NCI-H2081 treated with DMSO at 0.1 percent for 48 hours (cell line): ENCODE measurements around the gene KCNK5.

Source experiments
- DNase-seq: peaks from one replicate; lab custom pipeline; 2025; lab: John Stamatoyannopoulos, UW

The KCNK5 gene

DNA sequence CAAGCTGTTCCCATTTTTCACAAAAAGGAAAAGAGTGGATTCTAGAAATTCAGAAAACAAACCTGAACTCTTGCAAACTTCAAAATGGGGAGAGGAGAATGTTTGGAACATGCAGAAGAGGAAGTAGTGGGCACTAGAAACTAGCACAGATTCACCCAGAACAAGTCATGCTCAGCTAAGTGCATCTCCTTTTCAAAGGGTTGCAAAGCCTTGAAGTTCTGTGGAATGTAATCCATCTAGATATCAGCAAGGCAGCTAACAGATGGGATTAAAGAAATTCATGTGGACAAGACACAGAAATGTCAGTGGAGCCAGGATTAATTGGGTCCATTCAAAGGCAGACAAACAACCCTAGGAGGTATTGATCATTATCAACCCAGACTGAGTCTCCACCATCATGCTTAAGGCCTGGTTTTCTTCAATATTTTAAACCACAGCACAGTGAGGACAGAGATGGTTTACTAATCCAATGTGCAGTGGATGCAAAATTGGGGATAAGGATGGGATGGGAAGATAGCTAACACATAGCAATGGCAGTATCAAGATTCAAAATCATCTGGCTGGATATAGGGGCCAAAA lies 31.3 kb downstream of the KCNK5 start:
- DNase-seq, result no peak

DNA sequence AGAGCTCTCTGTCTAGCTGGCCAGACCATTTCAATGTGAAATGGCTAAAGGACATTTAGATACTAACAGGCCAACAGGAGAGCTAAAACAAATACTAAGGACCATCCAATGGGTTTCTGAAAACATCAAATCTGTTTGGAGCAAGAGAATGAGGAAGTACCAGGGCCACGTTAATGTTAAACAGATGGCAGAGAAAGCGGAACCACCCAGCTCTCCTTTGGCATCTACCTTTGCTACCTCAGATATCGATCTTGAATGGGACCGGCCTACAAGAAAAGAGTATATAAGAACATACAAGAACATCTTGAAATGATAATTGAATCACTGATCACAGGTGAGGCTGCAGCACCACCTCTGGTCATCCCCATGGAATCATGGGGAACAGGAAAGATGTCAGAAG lies 31.8 kb downstream of the KCNK5 start:
- no peak for DNase-seq

DNA sequence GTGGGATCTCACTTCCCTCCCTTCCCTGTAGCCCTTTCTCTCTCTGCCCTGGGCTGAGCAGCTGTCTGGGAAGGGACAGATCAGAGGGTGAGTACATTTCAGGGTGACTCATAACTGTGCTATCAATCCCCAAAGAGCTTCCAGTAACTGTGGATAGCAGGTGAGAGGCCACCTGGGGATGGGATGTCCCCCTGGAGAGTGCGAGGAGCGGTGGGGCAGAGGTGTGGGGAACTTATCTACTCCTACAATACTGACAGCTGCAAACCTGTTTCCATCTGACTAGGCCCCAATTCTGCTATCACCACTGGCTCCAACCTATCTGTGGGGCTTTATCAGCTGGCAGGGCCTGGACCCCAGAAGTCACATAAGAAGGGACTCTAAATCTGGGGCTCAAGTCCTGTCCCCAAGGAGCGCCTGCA lies 32.6 kb downstream of the KCNK5 start:
- no peak for DNase-seq

DNA sequence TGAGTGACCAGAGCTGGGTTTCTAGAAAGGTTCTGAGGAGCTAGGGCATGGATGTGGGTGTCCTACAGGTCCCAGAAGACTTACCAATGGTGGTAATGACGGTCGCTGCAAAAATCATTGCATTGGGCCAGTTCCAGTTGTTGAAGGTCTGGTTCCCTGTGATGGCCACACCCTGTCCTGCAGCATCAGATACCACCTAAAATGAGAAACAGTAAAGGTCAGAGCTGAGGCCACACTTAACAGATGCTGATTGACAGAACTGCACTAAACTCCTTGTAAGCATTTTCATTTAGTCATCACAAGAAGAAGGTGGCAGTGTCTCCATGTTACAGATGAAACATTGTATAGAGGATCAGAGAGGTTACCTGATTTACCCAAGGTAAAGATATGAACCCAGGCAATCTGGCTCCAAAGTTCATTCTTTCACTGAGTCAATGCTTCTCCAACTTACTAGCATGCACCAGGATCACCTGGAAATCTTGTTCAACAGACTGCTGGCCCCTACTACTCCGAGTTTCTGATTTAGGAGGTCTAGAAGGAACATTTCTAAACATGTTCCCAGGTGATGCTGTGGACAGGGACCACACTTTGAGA lies 33.4 kb downstream of the KCNK5 start:
- no peak for DNase-seq

DNA sequence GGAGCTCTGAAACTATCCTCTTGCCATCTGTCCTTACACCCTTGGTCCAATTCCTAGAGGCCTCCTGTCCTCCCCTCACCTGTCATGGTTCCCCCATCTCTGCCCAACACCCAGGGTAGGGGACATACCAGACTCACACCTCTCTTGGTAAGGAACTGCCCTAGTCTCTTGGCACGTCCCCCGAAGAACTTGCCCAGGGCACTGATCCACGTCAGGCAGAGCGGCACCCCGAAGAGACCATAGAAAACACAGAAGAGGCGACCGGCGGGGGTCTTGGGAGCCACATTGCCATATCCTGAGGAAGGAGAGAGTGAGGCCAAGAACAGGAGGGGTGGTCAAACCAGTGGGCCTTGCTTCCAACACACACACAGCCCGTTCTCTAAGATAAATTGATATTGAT lies 34.8 kb downstream of the KCNK5 start:
- no peak for DNase-seq

DNA sequence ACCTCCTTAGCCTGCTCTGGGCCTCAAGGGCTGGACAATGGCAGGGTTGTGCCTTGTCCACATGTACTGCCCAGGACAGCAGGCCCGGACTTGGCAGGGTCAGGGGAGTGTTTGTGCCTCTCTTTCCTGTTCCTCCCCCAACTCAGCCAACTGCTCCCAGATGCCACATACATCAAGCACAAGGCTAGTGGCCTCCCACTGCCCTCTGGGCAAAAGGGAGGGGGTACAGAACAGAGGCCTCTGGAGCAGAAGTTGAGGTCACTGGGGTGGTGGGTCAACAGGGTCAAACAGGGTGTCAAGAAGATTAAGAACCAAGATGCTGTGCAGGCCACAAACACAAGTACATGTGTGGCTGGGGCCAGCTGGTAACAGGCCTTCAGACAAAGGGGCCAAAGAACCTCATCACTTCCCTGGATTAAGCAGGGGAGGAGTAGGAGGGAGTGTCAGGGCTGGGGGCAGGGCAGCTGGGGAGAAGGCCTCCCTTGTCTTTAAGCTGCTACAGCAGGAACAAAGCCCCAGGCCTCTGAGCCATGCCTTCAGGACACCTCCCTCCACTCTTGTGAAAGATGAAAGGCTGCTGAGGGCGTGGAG lies 36.0 kb downstream of the KCNK5 start:
- DNase-seq, result no peak

DNA sequence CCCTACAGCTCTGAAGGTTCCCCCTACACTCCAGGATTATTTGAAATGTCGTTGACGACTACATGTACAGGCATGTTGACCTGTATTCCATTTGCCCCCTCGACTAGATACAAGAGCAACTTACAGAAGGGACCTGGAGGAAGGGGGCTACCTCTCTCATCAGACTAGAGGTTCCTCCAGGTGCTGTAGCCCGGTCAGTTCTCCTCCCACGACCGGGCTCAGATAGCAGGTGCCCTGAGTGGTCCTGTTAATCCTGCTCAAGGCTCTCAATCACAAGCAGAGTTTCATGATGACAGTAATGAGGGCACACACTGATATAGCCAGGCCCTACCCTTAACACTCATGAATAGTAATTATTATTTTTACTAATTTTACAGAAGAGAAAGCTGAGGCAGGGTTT lies 36.5 kb downstream of the KCNK5 start:
- no peak for DNase-seq

DNA sequence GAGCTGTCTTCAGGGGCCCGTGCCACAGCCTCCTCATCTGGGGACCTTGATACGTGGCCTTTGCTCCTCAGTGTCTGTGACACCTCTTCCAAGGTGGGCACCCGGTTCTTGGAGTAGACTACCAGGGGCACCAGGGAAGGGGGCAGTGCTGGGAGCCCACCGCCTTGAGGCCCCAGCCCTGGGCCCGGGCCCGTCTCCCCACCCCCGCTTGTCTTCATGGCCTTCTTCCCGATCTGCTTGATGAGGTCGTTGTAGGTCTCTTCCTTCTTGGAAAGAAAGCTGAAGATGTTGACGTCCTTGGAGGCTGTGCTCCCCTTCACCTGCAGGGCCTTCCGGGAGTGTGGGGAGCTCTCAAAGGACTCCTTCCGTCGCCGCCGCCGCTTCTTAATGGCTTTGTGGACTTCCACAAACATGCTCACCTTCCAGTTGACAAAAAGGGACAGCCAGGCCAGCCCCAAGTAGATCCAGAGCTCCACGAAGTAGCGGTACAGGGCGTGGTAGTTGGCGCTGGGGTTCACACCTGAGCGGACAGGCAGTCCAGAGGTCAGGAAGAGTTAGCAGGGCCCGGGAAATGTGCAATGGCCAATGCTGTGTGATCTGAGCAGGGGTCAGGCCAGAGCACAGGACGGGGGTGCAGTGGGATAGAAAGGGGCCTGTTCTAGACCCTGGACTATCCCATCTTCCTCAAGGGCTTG lies 37.9 kb downstream of the KCNK5 start:
- DNase-seq, result no peak

DNA sequence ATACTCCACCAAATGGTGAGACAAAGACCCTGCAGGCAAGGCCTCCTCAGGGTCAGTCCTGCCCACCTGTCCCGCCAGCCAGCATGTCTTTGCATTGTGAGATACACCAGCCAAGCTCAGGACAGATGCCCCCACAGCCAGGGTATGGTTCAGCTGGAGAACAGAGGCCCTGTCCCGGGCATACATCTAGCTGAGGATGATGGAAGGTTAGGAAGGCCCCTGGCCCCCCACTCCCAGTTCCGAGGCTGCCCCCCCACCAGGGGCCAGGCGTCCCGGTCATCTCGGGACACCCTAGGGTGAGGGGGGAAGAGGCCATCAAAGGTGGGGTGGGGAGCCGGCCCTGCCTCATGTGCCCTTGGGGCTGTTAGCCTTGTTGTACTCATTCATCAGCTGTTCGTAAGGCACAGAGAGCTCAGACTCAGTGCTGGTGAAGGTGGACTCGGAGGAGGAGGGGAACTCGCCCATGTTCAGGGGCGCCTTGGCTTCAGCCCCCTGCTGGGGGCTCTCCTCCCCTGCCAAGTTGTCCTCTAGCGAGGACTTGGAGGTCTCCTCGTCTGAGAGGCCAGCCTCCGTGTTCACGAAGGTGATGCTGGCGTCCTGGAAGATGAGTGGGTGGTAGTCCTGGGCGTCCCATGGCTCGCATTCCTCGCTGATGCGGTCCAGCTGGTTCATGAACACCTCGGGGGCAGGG lies 38.6 kb downstream of the KCNK5 start:
- DNase-seq, result no peak

DNA sequence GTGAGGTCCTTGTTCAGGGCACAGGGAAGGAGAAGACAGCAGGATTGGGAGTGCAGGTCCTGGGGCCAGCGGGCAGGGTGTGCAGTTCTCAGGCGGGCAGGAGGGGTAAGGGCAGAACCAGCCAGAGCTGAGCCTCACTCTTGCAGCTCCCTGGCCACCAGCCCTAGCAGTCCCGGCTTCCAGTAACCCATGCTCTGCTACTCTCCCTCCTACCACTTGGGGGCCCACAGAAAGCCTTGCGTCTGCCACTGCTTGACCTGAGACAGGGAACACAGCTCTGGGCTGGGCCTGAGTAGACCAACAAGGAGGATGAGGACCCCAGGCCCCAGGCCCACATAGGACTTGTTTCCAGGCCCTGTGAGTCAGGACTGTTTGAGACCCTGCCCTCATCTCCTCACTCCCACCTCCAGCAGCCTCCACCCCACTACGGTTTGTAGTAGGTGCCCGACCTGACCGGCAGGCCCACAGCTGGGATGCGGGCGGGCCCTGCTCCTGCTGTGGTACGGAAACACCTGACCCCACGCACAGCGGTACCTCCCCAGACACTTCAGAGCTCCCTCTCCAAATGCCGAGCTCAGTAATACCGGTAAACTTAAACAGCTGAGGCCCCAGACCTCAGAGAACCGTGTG lies 39.2 kb downstream of the KCNK5 start:
- DNase-seq, result no peak

DNA sequence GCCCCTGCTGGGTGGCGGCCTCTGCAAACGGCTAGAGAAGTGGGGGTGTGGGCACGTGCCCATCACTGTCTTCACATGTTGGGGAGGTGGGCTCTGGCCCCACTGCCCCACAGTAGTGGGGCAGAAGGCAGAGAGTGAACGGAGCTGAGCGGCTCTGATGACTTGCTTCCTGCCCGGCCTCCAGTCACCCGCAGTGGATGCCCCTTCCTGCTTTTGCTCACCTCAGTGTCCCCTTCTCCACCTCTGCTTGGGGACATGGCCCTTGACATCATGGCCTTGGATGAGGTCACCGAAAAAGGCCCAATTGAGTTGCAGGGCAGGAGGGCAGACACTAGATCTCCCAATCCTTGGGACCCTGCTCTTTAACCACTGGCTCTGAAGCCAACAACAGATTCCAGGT lies 40.1 kb downstream of the KCNK5 start:
- no peak for DNase-seq

DNA sequence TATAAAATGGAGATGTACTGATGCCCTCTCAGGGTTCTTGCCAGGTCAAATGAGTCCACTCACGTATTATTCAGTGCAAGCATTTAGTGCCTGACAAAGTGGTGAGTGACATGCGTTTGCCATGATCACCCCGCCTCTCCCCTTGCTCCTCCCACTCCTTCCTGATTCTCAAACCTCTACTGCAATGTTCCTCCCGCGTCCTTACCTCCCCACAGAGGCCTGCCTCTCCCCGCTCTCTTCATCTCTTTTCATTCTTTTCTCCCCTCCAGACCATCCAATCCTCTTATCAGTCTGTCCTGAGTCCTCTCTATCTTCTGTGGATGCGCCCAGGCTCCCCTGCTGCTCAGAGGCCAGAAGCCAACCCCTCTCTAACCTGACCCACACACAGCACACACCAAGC lies 40.7 kb downstream of the KCNK5 start:
- DNase-seq, result no peak

DNA sequence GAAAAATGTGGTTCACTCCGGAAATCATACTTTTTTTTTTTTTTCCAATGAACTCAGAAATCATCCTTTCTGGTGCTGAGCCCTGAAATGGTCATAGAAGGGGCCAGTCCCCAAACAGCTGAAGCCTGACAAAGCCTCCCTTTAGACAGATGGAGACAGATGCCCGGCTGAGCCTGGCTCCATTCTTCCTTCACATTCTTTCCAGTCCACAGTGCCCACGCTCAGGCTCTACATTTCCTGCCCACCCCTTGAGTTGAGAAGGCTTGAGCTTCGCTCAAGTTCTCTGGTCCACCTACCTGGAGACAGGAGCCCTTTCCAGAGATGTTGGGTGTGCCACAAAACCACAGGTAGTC lies 41.2 kb downstream of the KCNK5 start:
- no peak for DNase-seq

DNA sequence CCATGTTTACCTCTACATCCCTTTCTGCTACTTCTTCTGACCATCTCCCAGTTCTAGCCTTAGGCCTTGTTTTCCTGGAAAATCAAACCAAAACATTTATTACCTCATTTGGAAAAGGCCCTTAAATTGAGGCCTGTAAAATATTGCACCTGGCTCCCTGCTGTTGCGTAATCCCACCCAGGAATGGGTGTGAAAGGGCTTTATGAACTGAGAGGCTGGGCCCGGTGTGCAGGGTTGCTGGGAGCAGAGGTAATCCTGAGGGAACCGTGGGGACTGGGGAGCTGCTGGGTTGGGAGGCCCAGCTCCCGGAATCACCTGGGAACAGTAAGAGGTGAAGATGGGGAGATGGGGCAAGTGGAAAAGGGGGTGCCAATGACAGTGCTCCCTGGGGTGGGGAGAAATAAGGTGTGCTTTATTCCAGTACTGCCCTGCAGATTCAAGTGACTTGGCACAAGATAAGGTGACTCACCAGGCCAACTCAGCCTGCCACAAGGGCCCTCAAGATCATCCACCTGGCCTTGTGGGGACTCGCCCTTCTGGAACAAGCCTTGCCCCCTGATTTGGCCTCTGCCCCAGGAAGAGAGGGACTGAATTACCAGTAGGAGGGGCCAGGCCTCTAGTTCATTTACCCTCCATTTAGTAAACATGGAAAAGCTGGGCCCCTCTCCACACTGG lies 44.2 kb downstream of the KCNK5 start:
- DNase-seq, result no peak

DNA sequence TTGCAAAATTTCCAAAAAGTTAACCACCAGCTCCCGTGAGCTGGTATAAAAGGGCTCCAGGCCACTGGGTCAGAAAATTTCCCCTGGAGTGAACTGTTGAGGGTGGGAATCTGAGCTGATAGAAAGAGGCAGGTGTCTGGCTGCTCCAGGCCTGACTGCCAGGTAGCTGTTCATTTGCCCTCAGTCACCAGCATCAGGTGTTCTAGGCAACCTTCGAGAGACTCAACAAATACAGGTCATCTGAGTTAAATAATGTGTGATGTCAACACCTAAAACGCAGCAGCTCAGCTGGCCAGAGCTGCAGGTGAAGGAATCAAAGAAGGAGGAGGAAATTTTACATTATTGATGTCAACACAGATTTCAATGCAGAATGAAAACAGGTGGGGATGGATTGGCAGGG lies 46.7 kb downstream of the KCNK5 start:
- no peak for DNase-seq

DNA sequence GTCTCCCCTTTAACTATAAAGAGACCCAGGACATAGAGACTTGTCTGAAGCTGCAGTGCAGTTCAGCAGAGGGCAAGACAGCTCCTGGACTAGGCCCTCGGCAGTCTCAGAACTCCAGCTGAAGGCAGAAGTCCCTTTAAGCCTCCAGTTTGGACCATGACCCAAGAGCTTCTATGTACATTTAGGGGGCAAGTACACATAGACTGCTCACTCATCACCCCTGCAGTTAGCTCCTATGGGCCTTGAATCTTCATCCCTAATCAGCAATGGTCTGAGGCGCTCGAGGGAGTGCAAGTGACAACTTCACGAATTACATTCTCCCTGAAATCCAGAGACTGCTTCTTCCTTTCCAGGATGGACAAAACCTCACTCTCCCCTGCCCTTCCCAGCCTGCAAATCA lies 47.4 kb downstream of the KCNK5 start:
- DNase-seq, result no peak

DNA sequence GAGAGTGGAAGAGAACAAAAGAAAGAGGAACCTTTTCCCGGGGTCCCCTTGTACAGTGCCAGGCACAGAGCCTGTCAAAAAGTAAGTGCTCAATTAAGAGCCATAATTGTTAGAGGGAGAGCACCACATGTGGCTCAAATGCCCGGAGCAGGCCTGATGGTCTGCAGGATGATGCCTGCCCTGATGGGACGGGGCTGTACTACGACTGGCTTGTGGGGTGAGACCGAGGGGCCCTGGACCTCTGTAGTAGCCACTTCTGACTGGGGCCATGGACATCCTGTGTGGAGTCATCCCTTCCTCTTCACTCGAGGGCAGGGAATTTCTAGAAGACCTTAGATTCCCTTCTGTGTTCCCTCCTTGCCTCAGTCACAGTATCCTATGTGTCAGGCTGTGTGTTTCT lies 47.9 kb downstream of the KCNK5 start:
- no peak for DNase-seq

DNA sequence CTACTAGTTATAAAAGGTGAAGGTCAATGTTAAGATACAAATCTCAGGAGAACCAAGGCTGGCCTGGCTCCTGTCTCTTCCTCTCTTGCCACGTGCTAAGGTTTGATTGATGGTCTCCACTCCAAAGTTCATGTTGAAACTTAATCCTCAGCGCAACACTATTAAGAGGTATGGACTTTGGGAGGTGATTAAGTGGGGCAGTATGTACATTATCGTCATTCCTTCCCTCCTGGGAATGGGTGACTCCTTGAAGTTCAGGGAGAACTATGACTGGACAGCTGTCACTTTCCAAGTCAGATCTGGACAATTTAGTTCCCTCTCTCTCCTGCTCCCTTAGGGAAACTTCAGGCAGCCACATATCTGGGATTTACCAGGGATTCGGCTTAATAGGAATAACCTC lies 50.5 kb downstream of the KCNK5 start:
- DNase-seq, result no peak

DNA sequence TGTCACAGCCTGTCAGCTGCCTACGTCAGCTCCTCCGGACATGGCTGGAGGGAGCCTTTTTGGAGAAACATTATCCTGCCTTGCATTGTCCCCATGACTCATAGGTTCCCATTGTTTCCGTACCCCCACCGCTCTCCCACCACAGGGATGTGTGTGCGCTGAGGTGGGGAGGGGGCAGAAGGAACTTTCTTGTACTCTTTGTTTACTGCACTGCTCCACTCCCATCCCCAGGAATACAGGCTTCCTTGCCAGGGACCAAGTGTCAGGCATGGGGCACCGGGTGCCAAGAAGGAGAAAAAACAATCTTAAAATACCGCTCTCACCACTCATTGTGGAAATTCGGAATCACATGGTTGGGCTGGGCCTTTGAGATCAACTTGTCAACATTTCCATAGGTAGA lies 51.0 kb downstream of the KCNK5 start:
- no peak for DNase-seq

DNA sequence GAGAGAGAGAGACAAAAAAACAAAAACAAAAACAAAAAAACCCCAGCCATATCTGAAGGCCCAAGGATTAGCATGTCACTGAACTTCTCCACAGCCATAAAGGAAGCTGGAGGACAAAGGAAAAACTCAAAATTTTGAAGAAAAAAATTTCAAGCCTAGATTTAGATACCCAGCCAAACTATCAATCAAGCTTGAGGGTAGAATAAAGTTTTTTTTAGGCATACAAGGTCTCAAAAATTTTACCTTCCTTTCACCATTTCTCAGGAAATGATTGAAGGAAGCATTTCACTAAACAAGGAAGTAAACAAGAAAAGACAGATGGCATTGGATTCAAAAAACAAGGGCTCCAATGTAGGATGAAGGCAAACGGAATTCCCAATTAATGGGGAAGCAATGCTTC lies 52.1 kb downstream of the KCNK5 start:
- no peak for DNase-seq

DNA sequence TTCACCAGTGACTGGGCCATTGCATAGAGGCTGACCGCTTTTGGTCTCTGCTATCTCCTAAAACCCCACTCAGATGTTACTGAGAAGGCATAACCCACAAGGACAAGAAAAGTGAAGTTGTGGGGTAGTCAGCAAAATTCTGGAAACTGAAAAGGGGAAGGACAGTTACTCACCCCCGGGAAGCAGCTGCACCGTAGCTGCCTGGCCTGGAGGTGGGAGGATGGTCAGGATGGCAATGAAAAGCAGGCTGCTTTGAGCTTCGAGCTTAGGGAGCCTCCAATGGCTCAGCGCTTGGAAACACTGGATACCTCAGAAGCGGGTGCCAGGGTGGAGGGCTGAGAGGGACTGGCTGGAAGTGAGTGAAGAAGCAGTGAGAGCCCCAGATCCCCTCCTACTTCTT lies 56.0 kb downstream of the KCNK5 start:
- no peak for DNase-seq

DNA sequence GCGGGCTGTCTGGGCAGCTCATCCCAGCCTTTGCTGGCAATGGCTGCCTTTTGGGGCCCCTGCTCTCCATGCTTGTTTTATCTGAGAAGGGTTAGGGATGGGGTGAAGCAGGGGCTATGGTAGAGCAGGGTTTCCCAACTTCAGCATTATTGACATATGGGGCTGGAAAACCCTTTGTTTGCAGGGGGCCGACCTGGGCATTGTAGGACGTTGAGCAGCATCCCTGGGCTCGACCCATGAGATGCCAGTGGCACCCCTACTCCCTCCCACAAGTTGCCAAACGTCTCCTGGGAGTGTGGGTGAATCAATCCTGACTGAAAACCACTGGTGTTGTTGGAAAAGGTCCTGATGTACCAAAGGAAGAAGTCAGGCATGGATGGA lies 56.9 kb downstream of the KCNK5 start:
- no peak for DNase-seq
